Vagina (tissue), 2 donors: ENCODE measurements around the gene NTRK3. TPM values are rescaled to one million over a fixed set of nuclear protein-coding genes. Genes with fewer than 3 reads are reported as not detected.

Experiments used
- DNase-seq, 2 donors: peaks; one replicate each; pipeline ENCODE4 v3.0.0-alpha.2; 2017; ENCODE audit errors: extremely low spot score in 2 of 2
- H3K27ac ChIP-seq: fragments of 200-600 bp; sonication (generic); one replicate; pipeline ENCODE4 v1.5.1; 2019
- H3K27me3 ChIP-seq: fragments of 200-600 bp; sonication (generic); one replicate; pipeline ENCODE4 v1.5.1; 2019
- H3K36me3 ChIP-seq, 2 donors: fragments of 200-600 bp; sonication (generic); one replicate each; pipeline ENCODE4 v1.5.1; 2017 to 2019
- H3K4me1 ChIP-seq: fragments of 200-600 bp; sonication (generic); one replicate; pipeline ENCODE4 v1.5.1; 2019
- H3K4me3 ChIP-seq, 2 donors: fragments of 200-600 bp; sonication (generic); 1 replicate in 1 of 2; 2 replicates in 1 of 2; pipeline ENCODE4 v1.5.1; 2016 to 2019
- H3K9me3 ChIP-seq: fragments of 200-600 bp; sonication (generic); one replicate; pipeline ENCODE4 v1.5.1; 2019
- POLR2A ChIP-seq, 2 donors: fragments of 450-650 bp; IDR thresholded peaks; one replicate each; pipeline ENCODE4 v1.6.1; 2017; ENCODE audit warnings: antibody characterized with exemption in 2 of 2, mild to moderate bottlenecking in 2 of 2, moderate library complexity in 2 of 2
- POLR2AphosphoS5 ChIP-seq, 2 donors: sonication (generic); formaldehyde crosslinking; IDR thresholded peaks; one replicate each; pipeline ENCODE4 v1.9.0; 2017; ENCODE audit warnings: antibody characterized with exemption in 2 of 2, mild to moderate bottlenecking in 2 of 2, low read depth in 1 of 2; ENCODE audit not compliant: insufficient read depth in 1 of 2
- intact Hi-C: fragments of 100-400 bp; cut with DNase I; formaldehyde crosslinking; loops from one replicate; pipeline ENCODE4 v1.15.1; 2023
- total RNA-seq: library from RNA; depleted of rRNA; stranded (reverse); fragments of >200 nt; gene quantifications from one replicate; pipeline ENCODE4 v1.2.3, GENCODE V29; 2016
- TF ChIP-seq, protein P1 (sequence below), 3 experiments: fragments of 450-650 bp in 2 of 3; fragments of 200-600 bp in 1 of 3; sonication (generic) in 1 of 3; IDR thresholded peaks; one replicate each; pipeline ENCODE4 v1.5.1; 2017 to 2019; ENCODE audit warnings: antibody characterized with exemption in 3 of 3, mild to moderate bottlenecking in 2 of 3, moderate library complexity in 2 of 3

Gene NTRK3
- total RNA-seq, 1 donor from 2014 or later: 4.9 TPM

DNA sequence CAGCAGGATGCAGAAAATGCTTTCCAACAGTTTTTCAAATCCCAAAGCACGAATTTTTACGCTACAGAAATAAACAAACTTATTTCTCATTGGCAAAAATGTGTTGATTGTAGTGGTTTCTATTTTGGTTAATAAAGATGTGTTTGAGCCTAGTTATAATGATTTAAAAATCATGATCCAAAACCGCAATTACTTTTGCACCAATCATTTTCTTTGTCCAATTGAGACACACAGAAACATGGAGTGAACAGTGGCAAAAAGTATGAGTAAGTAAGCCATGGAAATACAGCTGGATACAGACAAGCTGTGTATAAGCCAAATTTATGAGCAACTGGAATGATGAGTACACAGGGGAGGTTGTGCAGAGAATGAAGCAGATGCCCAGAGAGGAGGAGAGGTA lies 427.9 kb downstream of the NTRK3 start:
- H3K9me3 ChIP-seq: no peaks in the 10 kb centered on the region
- H3K4me1 ChIP-seq: no peaks in the 10 kb centered on the region
- H3K27ac ChIP-seq: no peak overlapping the region
- no peak overlapping the region for H3K4me3 ChIP-seq
- H3K36me3 ChIP-seq: no peaks in the 10 kb centered on the region
- no peaks in the 10 kb centered on the region for H3K27me3 ChIP-seq
- TF ChIP-seq, protein P1, sequence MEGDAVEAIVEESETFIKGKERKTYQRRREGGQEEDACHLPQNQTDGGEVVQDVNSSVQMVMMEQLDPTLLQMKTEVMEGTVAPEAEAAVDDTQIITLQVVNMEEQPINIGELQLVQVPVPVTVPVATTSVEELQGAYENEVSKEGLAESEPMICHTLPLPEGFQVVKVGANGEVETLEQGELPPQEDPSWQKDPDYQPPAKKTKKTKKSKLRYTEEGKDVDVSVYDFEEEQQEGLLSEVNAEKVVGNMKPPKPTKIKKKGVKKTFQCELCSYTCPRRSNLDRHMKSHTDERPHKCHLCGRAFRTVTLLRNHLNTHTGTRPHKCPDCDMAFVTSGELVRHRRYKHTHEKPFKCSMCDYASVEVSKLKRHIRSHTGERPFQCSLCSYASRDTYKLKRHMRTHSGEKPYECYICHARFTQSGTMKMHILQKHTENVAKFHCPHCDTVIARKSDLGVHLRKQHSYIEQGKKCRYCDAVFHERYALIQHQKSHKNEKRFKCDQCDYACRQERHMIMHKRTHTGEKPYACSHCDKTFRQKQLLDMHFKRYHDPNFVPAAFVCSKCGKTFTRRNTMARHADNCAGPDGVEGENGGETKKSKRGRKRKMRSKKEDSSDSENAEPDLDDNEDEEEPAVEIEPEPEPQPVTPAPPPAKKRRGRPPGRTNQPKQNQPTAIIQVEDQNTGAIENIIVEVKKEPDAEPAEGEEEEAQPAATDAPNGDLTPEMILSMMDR (IDR thresholded peaks at IDR 0.05): no peak
- TF ChIP-seq POLR2A (IDR thresholded peaks at IDR 0.05) (no peak), POLR2AphosphoS5 (IDR thresholded peaks at IDR 0.05; ENCODE audit: insufficient read depth in 1 of 2, low read depth in 1 of 2) (no peak)
- DNase-seq: no peak
- intact Hi-C loops: no loop called here

DNA sequence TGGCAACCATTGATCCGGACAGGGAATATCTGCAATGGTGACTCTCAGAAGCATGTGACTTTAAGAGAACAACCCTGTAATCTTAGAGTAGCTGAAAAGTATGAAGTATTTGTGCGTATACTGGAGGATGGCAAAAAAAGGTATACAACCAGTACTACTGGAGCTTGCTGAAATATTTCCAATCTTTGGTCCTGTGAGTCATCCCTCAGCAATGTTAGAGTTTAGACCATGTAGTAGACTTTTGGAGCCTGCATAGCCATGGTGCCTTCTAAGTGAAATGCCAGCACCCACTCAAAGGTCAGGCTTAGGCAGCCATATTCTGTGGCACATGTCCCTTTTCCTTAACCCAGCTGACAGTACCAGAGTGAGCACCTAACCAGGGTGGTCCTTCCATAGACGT lies 429.4 kb downstream of the NTRK3 start:
- no peak for TF ChIP-seq POLR2AphosphoS5 (IDR thresholded peaks at IDR 0.05; ENCODE audit: insufficient read depth in 1 of 2, low read depth in 1 of 2)
- TF ChIP-seq, protein P1 (IDR thresholded peaks at IDR 0.05): no peak
- no peak for TF ChIP-seq POLR2A (IDR thresholded peaks at IDR 0.05)

DNA sequence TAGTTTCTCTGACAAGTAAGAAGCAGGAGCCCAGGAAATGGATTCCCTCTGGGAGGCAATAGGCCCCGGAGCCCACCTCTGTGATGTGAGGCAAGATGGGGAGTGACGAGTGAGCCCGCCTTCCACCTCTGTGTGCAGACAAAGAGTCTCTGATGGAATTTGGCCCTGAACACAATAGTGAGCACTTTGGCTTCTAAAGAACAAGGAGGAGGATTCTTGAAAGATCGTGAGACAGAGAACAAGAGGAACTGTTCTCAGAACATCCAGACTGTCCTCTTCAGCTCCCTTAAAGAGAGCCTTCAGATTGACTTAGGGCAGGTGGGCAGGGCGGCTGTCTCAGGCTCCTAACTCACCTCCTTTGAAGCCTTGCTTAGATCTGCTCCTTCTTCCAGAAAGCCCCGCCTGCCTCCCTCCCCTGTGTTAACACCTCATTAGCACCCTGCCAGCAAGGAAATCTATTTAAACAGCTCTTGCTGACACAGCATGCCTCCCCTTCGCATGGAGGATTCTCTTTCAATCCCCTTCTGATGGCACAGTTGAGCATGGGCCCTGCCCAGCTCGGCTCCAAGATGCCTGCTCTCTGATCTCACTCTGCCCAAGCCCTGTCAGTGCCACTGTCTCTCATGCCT lies 430.3 kb downstream of the NTRK3 start:
- no peak for TF ChIP-seq POLR2AphosphoS5 (IDR thresholded peaks at IDR 0.05; ENCODE audit: insufficient read depth in 1 of 2, low read depth in 1 of 2)
- TF ChIP-seq, protein P1 (IDR thresholded peaks at IDR 0.05): no peak
- TF ChIP-seq POLR2A (IDR thresholded peaks at IDR 0.05): no peak
- intact Hi-C loops: no loop called here
- DNase-seq: no peak

More for the DNA sequence above, 429.4 kb downstream of the NTRK3 start:
- intact Hi-C loops: no loop called here
- H3K9me3 ChIP-seq: no peaks in the 10 kb centered on the region
- no peaks in the 10 kb centered on the region for H3K27me3 ChIP-seq
- H3K4me1 ChIP-seq: no peaks in the 10 kb centered on the region
- DNase-seq: no peak
- H3K4me3 ChIP-seq: no peak overlapping the region
- H3K27ac ChIP-seq: no peak overlapping the region
- H3K36me3 ChIP-seq: no peaks in the 10 kb centered on the region

DNA sequence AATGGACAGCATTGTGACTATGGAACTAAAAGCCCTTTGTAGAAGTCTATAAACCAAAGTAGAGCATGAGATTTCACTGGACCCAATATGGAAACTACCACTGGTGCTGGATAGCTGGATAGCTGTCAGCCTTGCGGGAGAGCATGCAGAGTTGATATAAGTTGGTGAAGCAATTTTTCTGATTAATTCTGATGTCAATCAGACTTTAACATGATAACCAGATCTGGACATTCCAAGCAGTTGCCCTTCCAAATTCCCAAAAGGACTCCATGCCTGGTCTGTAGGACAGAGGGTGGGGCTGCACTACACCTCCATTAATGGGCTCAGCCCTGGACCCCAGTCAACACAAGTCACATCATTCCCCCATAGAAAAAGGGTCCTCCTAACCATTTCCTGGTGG lies 437.8 kb downstream of the NTRK3 start:
- intact Hi-C loops: no loop called here
- no peak overlapping the region for H3K27ac ChIP-seq
- DNase-seq: no peak
- no peaks in the 10 kb centered on the region for H3K4me1 ChIP-seq
- TF ChIP-seq POLR2AphosphoS5 (IDR thresholded peaks at IDR 0.05; ENCODE audit: insufficient read depth in 1 of 2, low read depth in 1 of 2) (no peak), POLR2A (IDR thresholded peaks at IDR 0.05) (no peak)
- TF ChIP-seq, protein P1 (IDR thresholded peaks at IDR 0.05): no peak
- no peaks in the 10 kb centered on the region for H3K27me3 ChIP-seq
- no peaks in the 10 kb centered on the region for H3K36me3 ChIP-seq
- H3K4me3 ChIP-seq: no peak overlapping the region
- H3K9me3 ChIP-seq: no peaks in the 10 kb centered on the region

More for the DNA sequence above, 430.3 kb downstream of the NTRK3 start:
- Histone ChIP-seq H3K9me3 (no peaks in the 10 kb centered on the region), H3K4me3 (no peak overlapping the region), H3K36me3 (no peaks in the 10 kb centered on the region), H3K27ac (no peak overlapping the region), H3K4me1 (no peaks in the 10 kb centered on the region), H3K27me3 (no peaks in the 10 kb centered on the region)

DNA sequence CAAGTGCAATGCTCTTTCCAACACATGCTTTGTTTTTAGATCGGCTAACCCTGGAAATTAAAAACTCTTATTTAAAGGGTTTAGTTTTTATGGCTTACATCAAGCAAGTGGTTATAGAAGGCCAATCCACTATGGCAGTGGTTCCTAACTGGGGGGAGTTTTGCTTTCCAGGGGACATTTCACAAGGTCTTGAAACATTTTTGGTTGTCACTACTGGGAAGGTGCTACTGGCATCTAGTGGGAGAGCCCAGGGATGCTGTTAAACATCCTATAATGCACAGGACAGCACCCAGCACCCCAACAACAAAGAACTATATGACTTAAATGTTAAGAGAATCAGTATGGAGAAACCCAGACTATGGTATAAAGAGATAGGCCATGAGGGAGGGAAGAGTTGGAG lies 439.0 kb downstream of the NTRK3 start:
- TF ChIP-seq POLR2AphosphoS5 (IDR thresholded peaks at IDR 0.05; ENCODE audit: insufficient read depth in 1 of 2, low read depth in 1 of 2) (no peak), POLR2A (IDR thresholded peaks at IDR 0.05) (no peak)
- TF ChIP-seq, protein P1 (IDR thresholded peaks at IDR 0.05): no peak
- DNase-seq: no peak
- H3K27ac ChIP-seq: no peak overlapping the region
- H3K4me3 ChIP-seq: no peak overlapping the region
- H3K4me1 ChIP-seq: no peaks in the 10 kb centered on the region
- no peaks in the 10 kb centered on the region for H3K36me3 ChIP-seq
- intact Hi-C loops: no loop called here
- no peaks in the 10 kb centered on the region for H3K9me3 ChIP-seq
- H3K27me3 ChIP-seq: no peaks in the 10 kb centered on the region
